LNCaP clone FGC (cell line): Measurements from ENCODE around the gene GRB14.
A peak's percentile ranks its signal among the peaks of the same experiment; 100 is the strongest.

Source experiments
- DNase-seq: peaks from one replicate; pipeline ENCODE4 v3.0.0-alpha.2; 2011; ENCODE audit warnings: low read depth
- H3K4me3 ChIP-seq: 2 replicates; pipeline ENCODE4 v1.5.1; 2011; ENCODE audit warnings: mild to moderate bottlenecking, low read depth, low read length, control low read depth
- CTCF ChIP-seq: IDR thresholded peaks from 2 replicates; pipeline ENCODE4 v1.5.1; 2012; ENCODE audit warnings: mild to moderate bottlenecking; ENCODE audit not compliant: control insufficient read depth, insufficient read depth; ENCODE audit errors: extremely low read depth

The GRB14 gene

GRCh38 chr2:164617466-164617865 is 3.8 kb downstream of the GRB14 start:
- TF ChIP-seq CTCF = no peak
- no peak overlapping the region for H3K4me3 ChIP-seq
- no peak for DNase-seq

- H3K4me3 ChIP-seq = no peak overlapping the region
- no peak for DNase-seq
- TF ChIP-seq CTCF = no peak
Observed at GRCh38 chr2:164613321-164613982, 7.8 kb downstream of the GRB14 start.

GRCh38 chr2:164609790-164610189 is 11.5 kb downstream of the GRB14 start:
- no peak overlapping the region for H3K4me3 ChIP-seq
- no peak for DNase-seq
- no peak for TF ChIP-seq CTCF

GRCh38 chr2:164606557-164606956 is 14.7 kb downstream of the GRB14 start:
- no peak for DNase-seq
- no peak overlapping the region for H3K4me3 ChIP-seq
- no peak for TF ChIP-seq CTCF

GRCh38 chr2:164605295-164605694 is 16.0 kb downstream of the GRB14 start:
- no peak overlapping the region for H3K4me3 ChIP-seq

GRCh38 chr2:164600763-164601162 is 20.5 kb downstream of the GRB14 start:
- H3K4me3 ChIP-seq = no peak overlapping the region
- no peak for DNase-seq
- TF ChIP-seq CTCF = no peak

More at GRCh38 chr2:164605295-164605694, 16.0 kb downstream of the GRB14 start:
- no peak for DNase-seq
- TF ChIP-seq CTCF = no peak

- H3K4me3 ChIP-seq = no peak overlapping the region
- peak; percentile 98 for TF ChIP-seq CTCF
- DNase-seq = peak; percentile 46
Observed at GRCh38 chr2:164599954-164600589, 21.2 kb downstream of the GRB14 start.
